ENCODE data around the gene RARB.

The RARB gene

GRCh38 chr3:25472731-25473130 is 44.7 kb downstream of the RARB start:
- DNase-seq (ENCODE audit: low read depth in 2 of 2), result no peak

DNA sequence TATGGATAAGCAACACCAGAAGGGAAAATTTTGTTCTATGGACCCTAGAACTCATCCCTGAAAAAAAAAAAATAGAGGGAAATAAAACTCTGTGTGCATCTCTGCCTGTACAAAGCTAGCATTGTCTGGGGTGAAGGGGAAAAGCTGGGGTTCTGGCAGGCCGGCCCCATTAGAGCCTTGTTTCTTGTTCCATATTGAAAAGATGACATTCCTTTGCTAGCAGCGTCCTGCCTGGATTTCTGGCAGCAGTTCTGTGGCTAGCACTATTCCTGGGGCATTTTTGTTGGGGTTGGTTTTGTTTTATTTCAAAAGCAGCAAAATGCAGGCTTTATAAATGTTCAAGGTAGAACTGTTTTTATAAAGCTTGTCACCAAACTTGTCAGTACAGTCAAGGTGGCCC is 45.2 kb downstream of the RARB start:
- DNase-seq (ENCODE audit: low read depth in 2 of 2), result no peak

- no peak for DNase-seq (ENCODE audit: low read depth in 2 of 2)
Measured at GRCh38 chr3:25474052-25474451, 46.0 kb downstream of the RARB start.

DNA sequence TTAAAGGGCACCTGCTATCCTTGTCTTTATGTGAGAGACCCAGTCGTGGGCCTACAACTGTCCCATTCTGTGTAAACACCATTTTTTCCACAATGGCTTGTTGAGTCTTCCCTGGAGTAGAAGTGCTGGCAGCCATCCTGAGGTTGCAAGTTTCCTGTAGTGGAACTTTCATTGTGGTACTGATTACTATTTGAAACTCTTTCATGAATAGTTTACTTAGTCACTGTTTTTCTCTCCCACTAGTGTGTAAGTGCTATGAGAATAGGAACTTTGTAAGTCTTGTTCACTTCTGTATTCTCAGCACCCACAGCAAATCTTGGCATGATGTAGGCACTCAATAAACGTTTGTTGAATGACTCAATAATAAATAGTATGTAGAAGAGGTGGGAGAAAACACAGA is 48.6 kb downstream of the RARB start:
- DNase-seq (ENCODE audit: low read depth in 2 of 2), result no peak

- no peak for DNase-seq (ENCODE audit: low read depth in 2 of 2)
Measured at GRCh38 chr3:25478211-25478757, 50.2 kb downstream of the RARB start.

- DNase-seq (ENCODE audit: low read depth in 2 of 2), result no peak
Measured at GRCh38 chr3:25478964-25479726, 51.1 kb downstream of the RARB start.

DNA sequence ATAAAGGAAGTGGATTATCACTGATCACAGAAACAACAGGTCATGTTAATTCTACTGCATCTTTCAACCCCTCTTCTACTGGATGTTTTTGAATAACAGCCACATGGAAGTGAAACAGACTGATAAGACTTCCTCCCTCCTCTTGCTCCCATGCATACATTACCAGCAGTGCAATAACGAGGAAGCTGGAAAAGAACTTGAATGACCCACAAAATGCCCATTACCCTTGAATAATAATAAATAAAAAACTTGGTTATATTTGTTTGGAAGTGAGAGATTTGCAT is 51.6 kb downstream of the RARB start:
- no peak for DNase-seq (ENCODE audit: low read depth in 2 of 2)

- DNase-seq (ENCODE audit: low read depth in 2 of 2), result no peak
Measured at GRCh38 chr3:25480811-25481210, 52.7 kb downstream of the RARB start.

GRCh38 chr3:25481386-25481785 is 53.3 kb downstream of the RARB start:
- no peak for DNase-seq (ENCODE audit: low read depth in 2 of 2)

GRCh38 chr3:25483456-25483855 is 55.4 kb downstream of the RARB start:
- DNase-seq (ENCODE audit: low read depth in 2 of 2), result no peak

DNA sequence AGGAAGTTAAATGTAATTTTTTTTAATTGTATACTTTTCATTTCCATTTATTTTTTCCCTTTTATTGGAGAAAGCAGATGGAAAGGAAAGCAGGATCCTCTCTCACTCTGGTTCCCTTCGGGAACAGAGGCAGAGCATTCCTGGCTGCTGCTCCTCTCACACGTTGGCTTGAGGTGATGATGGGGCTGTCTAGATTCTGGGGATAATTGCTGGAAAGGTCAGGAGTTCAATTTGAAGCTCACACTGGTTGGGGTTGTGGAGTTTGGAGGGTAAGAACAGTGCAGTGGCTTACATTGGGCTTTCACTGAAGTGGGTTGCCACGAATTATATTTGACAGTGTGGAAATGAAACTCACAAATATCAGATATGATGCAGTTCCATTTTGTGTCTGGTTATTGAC is 57.6 kb downstream of the RARB start:
- no peak for DNase-seq (ENCODE audit: low read depth in 2 of 2)

DNA sequence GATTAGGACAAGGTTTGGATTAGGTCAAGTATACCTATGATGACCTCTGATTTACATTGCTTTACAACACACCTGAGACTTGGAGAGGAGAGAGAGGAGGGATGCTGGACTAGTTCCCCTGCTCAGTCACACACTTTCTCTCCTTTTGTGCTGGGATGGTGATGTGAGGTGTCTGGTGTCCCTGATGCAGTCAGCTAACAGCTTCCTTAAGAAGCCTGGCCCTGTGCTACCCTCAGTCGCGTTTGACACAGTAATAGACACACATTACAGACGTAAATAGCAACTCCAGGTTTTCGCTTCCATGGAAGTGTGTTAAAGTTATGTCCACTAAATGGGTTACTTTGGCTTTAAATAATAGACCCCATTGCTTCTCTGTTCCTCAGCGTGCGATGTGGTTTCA is 58.9 kb downstream of the RARB start:
- no peak for DNase-seq (ENCODE audit: low read depth in 2 of 2)

- DNase-seq (ENCODE audit: low read depth in 2 of 2), result no peak
Measured at GRCh38 chr3:25489858-25490593, 62.0 kb downstream of the RARB start.

- DNase-seq (ENCODE audit: low read depth in 2 of 2), result no peak
Measured at GRCh38 chr3:25493246-25493645, 65.2 kb downstream of the RARB start.

DNA sequence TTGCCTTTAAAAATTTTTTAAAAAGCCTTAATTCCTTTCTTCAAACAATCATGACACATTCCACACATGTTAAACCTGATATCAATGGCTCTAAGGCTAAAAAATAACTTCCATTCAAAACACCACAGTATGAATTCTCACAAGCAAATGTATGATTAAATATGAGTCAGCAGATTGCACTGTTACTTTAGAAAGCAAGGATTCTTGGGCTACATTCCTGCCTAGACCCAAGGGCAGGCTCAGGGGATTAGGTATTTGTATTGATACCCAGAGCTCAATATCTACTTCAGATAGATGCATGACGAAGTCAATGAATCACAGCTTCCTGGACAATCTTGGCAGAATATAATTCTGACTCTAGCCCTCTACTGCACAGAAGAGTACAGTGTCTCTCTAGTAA is 65.7 kb downstream of the RARB start:
- no peak for DNase-seq (ENCODE audit: low read depth in 2 of 2)

- no peak for DNase-seq (ENCODE audit: low read depth in 2 of 2)
Measured at GRCh38 chr3:25495304-25495703, 67.2 kb downstream of the RARB start.

GRCh38 chr3:25495726-25496253 is 67.7 kb downstream of the RARB start:
- DNase-seq (ENCODE audit: low read depth in 2 of 2), result no peak

- DNase-seq (ENCODE audit: low read depth in 2 of 2), result no peak
Measured at GRCh38 chr3:25497096-25497495, 69.0 kb downstream of the RARB start.

DNA sequence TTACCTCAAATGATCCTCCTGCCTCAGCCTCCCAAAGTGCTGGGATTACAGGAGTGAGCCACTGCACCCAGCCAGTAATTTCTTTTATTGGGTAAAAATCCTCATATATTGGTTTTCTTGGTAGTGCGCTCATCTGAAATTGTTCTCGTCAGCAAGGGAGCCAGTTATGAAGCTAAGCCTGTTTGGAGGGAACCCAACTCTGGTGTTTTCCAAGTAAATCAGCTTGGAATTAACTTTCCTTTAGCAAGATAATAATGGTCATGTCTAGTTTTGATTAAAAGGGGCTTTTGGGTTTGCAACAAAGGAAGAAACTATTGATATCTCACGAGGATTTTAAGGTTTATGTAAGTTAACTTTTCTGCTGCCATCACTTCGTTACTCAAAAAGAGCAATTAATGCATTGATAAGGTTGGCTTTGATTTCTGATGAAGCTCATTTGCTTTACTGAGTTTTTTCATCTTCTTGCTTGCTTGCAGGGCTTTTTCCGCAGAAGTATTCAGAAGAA is 72.7 kb downstream of the RARB start:
- no peak for DNase-seq (ENCODE audit: low read depth in 2 of 2)

GRCh38 chr3:25502233-25502632 is 74.2 kb downstream of the RARB start:
- DNase-seq (ENCODE audit: low read depth in 2 of 2), result no peak

GRCh38 chr3:25503898-25504301 is 75.8 kb downstream of the RARB start:
- no peak for DNase-seq (ENCODE audit: low read depth in 2 of 2)

DNA sequence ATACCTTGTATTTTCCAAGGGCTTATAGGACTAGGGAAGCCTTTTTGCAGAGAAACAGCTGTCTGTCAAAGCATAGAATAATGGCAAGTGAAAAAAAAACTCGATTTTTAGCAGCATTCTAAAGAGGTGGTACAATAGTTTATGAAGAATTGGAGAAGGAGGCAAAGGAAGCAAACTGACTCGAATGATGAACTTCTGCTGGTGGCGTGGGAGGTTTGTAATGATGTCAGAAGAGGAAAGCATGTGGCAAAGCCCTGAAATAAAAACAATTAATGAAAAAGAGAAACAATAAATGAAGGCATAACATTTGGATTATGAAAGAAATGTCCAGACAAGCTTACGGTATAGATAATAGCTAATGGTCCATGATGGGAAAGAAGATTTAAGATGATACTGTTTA is 77.5 kb downstream of the RARB start:
- no peak for DNase-seq (ENCODE audit: low read depth in 2 of 2)

- DNase-seq (ENCODE audit: low read depth in 2 of 2), result no peak
Measured at GRCh38 chr3:25507811-25508210, 79.7 kb downstream of the RARB start.
